HG03039 (cell line): ENCODE results near the gene ZNF831.

Experiments
- ATAC-seq: cut with Tn5 transposase; IDR thresholded peaks from one replicate; pipeline ENCODE4 v1.9.1; 2021; ENCODE audit warnings: mild to moderate bottlenecking, moderate library complexity; ENCODE audit not compliant: unreplicated experiment

Gene ZNF831

DNA sequence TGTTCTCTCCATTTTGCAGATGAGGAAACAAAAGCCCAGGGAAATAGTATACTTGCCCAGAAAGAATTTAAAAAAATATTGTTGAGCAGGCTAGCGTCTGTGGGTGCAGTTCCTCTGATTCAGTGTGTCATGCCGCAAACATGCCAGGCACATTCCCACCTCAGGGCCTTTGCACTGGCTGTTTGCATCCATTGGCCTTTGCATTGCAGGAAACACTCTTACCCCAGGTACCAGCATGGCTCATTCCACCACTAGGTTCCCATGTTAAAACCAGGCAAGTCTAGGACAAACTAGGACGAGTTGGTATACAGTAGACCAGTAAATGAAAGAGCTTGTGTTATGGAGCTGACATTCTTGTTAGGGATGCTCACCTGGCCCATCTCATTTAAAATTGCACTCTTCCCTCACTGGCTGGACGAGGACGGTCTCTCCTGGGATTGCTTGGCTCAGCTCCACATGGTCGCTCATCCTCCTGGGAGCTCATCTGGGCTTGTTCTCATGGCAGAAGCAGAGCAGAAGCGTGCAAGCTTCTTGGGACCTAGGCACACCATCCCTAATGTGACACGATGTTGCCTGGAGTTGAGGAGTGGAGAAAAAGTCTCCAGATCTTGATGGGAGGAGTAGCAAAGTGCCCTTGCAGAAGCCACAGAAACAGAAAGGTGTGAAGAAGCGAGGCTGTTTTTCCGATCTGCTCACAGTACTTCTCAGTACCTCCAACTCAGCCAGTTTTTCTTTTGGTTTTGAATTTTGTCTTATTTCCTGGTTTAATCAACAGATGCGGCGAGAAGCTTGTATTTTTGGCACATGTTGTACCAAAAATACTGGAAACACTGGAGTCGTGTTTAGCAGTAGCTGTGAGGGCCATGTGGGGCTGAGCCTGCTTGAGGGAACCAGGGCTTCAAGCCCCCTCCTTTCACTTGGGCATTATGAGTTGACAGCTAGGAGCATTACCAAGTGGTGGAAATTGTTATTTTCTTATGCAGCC is 13.9 kb downstream of the ZNF831 start:
- ATAC-seq = no peak

DNA sequence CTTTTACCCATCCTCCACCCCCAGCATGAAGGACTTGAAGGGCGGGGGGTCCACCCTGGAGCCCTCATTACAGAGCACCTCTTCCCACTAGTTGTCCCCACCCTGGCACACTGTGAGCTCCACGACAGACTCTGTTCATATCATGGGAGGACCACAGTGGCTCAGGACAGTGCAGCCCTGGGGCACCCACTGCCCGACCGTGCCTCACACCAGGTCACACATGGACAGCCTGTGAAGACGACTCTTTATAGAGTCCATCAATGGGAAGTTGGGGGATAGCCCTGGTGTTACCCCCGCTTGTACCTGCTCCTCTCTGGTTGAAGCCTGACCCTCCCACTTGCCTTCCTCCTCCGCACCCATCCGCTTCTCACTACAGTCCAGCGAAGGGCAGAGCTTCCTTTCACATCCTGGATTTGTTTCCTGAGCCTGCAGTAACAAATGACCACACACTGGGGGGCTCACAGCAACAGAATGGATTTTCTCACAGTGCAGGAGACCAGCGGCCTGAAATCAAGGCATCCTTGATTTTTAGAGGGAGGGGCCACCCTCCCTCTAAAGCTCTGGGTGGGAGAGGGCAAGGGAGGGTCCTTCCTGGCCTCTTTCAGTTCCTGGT is 15.5 kb downstream of the ZNF831 start:
- no peak for ATAC-seq

DNA sequence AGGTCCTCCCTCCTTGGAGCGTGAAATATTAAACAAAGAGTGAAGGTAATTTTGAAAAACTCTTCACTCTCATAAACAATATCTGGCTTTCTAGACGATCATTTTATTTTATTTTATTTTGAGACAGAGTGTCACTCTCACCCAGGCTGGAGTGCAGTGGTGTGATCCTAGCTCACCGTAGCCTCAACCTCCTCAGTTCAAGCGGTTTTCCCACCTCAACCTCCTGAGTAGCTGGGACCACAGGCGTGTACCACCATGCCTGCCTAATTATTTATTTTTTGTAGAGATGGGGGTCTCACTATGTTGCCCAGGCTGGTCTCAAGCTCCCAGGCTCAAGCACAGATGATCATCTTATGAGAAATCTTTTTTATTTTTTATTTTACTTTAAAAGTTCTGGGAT is 16.4 kb downstream of the ZNF831 start:
- ATAC-seq = no peak

DNA sequence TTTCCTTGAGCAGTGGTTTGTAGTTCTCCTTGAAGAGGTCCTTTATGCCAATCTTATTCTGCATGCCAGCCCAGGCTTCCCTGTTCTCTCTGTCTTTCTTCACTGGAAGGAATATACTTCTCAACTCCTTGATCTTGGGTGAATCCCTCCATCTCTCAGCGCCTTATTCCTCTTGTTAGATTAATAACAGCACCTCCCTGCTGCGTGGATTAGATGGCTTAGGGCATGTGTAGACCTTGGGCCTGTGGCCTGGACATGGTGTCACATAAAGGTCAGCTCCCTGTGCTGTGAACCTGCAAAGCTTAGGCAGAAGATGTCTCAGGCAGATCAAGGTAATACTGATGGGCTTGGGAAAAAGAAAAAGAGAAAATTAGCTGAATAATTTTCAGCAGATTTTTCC is 18.3 kb downstream of the ZNF831 start:
- no peak for ATAC-seq

DNA sequence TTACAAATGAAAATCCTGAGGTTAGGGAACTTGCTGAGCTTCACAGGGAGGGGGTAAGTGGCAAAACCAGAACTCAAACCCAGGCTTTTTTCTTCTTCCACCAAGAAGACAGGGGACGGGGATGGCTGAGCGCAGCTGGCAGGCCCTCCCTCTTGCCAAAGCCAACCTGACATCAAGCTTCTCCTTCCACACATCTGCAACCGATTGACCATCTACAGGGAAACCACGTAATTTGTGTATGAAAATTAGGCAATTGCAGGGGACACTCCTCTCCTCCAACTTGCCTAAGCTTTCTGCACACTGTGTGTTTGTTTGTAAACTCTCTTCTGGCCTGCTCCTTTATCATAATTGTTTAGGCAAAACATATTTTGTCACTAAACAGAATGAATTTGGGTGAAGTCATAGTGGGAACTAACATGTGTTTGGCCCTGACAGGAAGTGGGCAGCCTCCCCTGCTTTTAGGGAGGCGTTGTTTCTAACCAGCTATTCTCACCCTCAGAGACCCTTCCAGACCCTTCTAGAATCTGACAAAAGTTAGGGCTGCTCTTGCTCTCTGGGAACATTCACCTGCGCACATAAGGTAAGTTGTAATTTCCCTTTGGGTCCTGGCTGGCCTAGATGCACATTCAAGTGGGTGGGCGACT is 18.9 kb downstream of the ZNF831 start:
- no peak for ATAC-seq

DNA sequence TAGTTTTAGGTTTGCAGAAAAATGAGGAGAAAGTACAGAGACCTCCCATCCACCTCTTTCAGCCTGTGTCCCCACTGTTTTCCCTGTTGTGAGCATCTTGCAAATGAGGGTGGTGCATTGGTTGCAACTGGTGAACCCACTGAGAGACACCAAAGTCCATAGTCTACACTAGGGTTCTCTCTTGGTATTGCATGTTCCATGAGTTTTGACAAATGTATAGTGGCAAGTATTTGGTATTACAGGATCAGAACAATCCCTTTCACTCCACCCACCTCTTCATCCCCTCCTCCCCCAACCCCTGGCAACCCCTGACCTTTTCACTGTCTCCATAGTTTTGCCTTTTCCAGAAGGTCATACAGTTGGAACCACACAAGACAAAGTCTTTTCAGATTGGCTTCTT is 20.1 kb downstream of the ZNF831 start:
- no peak for ATAC-seq

DNA sequence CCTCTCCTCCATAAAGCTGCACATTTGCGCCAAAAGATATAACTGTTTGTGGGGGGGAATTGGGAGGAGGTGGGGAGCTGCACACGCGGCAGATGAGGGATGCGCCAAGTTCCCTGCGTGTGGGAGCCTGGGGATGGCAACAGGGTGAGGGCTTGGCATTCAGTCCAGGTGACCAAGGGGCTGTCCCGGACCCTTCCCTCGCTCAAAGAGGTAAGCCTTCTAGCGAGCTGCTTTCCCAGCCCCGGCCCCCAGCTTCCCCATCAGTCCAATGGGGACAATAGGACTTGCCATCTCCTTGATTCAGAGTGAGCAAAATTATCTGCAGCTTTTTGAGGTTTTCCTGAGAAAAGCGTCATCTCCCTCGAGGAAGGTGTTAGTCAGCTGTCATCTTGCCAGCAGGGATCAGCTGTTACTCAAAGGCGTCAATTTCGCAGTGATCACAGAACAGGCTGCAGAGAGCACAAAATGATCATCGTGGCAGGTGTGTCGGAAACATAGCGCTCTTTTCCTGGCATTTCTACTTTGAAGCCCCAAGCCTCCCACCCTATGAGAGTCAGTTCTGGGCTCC is 21.3 kb downstream of the ZNF831 start:
- ATAC-seq = no peak

DNA sequence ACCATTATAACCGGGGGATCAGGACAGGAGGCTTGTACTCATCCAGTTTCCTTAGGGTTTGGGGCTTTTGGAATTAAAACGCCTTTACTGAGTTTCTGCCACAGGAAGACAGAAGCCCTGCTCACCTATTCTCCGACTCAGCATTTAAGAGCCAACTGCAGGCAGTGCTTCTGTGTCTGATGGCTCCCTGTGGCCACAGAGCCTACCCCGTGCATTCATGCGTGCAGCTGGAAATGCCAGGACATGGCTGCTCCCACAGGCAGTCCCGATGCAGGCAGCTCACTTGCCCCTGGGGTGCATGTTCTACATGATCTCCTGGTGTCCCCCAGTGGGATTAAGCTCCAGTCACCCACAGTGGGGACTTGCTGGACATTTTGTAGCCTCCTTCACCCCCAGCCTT is 22.2 kb downstream of the ZNF831 start:
- ATAC-seq = no peak

DNA sequence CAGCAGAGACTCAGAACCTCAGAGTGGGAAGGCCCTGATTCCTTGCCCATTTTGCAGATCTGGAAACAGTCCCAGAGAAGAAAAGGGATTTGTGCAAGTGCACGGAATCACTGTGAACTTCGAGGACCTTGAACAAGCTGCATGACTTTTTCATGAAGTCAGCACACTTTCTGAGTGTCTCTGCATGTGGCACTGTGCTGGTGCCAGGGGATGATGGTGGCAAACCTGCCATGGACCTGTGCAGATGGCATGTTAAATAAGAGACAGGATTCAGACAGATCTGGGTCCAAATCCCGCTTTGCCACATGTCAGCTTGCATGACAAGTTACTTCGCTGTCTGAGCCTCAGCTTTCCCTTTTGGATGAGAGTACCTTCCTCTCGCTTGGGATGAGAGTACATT is 26.8 kb downstream of the ZNF831 start:
- ATAC-seq = no peak

DNA sequence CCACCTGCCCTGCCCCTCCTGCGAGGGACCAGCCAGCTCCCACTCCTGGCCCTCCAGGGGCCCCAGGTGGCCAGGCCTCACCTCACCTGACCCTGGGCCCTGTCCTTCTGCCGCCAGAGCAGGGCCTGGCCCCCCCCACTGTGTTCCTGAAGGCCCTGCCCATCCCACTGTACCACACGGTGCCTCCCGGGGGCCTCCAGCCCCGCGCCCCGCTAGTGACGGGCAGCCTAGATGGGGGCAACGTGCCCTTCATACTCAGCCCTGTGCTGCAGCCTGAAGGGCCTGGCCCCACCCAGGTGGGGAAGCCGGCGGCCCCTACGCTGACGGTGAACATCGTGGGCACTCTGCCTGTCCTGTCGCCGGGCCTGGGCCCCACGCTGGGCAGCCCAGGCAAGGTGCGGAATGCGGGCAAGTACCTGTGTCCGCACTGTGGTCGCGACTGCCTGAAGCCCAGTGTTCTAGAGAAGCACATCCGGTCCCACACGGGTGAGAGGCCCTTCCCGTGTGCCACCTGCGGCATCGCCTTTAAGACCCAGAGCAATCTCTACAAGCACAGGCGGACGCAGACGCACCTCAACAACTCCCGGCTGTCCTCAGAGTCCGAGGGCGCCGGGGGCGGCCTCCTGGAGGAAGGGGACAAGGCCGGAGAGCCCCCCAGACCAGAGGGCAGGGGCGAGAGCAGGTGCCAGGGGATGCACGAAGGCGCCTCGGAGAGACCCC is 27.6 kb downstream of the ZNF831 start:
- ATAC-seq = no peak

DNA sequence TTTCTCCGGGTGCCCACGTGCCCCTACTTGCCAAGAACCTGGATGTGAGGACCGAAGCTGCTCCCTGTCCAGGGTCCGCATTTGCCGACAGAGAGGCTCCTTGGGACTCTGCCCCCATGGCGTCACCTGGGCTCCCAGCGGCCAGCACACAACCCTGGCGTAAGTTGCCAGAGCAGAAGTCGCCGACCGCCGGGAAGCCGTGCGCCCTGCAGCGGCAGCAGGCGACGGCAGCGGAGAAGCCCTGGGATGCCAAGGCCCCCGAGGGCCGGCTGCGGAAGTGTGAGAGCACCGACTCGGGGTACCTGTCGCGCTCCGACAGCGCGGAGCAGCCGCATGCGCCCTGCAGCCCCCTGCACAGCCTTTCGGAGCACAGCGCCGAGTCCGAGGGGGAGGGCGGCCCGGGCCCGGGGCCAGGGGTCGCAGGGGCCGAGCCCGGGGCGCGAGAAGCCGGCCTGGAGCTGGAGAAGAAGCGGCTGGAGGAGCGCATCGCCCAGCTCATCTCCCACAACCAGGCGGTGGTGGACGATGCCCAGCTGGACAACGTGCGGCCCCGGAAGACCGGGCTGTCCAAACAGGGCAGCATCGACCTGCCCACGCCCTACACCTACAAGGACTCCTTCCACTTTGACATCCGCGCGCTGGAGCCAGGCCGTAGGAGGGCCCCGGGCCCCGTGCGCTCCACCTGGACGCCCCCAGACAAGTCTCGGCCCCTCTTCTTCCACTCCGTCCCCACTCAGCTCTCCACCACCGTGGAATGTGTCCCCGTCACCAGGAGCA is 28.3 kb downstream of the ZNF831 start:
- no peak for ATAC-seq

DNA sequence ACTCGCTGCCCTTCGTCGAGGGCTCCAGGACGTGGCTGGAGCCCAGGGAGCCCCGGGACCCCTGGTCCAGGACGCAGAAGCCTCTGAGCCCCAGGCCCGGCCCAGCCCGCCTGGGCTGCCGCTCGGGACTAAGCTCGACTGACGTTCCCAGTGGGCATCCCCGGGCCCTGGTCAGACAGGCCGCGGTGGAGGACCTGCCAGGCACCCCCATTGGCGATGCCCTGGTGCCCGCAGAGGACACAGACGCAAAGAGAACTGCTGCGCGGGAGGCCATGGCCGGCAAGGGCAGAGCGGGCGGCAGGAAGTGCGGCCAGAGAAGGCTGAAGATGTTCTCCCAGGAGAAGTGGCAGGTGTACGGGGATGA is 28.9 kb downstream of the ZNF831 start:
- no peak for ATAC-seq

DNA sequence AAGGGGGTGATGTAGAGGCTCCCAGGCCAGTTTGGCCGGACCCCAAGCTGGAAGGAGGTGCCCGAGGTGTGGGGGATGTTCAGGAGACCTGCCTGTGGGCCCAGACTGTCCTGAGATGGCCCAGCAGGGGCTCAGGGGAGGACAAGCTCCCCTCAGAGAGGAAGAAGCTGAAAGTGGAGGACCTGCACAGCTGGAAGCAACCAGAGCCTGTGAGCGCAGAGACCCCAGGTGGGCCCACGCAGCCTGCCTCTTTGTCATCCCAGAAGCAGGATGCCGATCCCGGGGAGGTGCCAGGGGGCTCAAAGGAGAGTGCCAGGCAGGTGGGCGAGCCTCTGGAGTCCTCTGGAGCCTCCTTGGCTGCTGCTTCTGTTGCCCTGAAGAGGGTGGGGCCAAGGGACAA is 29.7 kb downstream of the ZNF831 start:
- ATAC-seq = no peak

DNA sequence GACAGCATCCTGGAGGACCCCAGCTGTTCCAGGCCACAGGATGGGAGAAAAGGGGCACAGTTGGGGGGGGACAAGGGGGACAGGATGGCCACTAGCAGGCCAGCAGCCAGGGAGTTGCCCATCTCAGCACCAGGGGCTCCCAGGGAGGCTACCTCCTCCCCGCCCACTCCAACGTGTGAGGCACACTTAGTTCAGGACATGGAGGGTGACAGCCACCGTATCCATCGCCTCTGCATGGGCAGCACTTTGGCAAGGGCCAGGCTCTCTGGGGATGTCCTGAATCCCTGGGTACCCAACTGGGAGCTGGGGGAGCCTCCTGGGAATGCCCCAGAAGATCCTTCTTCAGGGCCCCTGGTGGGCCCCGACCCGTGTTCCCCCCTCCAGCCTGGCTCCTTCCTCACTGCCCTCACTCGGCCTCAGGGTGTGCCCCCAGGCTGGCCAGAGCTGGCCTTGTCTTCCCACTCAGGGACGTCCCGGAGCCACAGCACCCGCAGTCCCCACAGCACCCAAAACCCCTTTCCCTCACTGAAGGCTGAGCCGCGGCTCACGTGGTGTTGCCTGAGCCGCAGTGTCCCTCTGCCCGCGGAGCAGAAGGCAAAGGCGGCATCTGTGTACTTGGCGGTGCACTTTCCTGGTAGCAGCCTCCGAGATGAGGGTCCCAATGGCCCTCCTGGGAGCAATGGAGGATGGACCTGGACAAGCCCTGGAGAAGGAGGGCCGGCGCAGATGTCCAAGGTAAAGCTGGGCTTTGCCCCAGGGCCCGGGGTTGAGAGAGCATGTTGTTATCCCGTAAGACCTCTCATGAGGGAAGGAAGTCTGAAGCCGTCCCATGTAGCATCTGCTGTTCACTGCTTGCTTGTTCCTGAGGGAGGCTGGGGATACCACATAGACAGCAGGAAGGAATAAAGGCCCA is 30.7 kb downstream of the ZNF831 start:
- no peak for ATAC-seq

DNA sequence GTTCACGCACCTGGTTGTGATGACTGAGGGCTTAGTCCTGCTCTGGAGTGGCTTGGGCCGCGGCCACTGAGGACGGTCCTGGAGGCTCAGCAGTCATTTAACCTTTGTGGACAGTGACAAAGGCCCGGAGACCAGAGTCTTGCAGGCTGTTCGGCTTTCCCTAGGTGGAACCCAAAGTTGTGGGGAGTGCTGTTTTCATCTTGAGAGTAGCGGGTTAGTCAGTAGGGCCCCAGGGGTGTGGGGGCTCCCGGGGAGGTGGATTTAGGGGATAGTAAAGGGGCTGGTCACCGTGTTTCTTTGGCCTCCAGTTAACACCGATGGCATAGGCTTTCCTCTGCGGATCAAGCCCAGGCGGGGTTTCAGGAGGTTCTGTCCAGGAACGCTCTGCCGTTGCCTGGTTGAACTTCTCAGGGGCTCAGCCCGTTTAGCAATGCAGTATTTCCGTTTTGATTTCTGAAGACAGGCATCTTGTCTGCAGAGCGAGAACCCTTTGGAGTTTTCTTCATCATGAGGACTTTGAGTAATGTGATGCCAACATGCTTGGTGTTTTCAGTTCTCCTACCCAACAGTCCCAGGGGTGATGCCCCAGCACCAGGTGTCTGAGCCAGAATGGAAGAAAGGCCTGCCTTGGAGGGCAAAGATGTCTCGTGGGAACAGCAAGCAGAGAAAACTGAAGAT is 31.8 kb downstream of the ZNF831 start:
- no peak for ATAC-seq

DNA sequence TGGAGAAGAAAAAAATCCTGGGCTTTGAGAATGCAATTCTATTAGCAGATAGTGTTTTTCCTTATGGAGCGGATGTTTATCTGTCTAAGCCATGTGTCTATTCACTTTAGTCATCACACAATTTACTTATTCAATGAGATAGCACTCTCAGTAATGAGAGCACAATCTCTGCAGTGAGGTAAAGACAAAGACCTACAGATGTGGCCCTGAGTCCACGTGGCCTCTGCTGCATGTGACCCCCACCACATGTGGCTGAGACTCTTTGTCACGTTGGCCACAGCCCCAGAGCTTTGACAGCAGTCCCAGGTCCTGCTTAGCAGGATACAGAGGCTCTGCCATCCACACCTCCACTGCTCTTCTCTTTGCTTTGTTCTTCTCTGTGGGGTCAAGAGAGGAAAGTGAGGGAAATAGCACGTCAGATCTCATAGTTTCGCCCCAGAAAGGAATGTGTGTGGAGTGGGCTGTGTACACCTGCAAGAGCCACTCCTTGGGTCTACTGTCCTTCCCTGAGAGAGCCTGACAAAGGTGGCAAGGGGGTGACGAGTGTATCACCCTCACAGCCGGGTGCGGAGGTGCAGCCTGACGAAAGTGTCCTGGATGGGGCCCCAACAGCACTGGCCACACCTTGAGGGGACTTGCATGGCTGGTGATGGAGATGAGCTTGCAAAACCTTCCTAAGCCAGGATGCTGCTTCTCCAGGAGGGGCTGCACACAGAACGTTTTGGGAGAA is 40.7 kb downstream of the ZNF831 start:
- ATAC-seq = no peak

DNA sequence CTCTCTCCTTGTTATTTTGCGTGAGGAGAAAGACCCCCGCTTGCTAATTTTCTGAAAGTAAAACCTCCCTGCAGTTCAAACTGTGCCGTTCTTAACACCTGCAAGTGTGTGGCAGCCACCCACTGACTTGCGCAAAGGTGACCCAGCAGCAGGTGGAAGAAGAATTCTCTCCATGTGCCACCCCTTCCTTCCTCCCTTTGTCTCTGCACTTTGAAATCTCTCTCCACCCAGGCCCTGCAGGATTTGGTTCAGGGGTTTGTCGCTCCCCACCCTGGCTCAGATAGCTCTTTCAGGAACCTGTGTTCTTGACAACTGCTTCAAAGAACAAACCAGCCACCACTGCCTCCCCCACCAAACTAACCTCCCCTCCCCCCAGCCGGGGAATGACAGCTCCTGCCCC is 41.4 kb downstream of the ZNF831 start:
- ATAC-seq = no peak

DNA sequence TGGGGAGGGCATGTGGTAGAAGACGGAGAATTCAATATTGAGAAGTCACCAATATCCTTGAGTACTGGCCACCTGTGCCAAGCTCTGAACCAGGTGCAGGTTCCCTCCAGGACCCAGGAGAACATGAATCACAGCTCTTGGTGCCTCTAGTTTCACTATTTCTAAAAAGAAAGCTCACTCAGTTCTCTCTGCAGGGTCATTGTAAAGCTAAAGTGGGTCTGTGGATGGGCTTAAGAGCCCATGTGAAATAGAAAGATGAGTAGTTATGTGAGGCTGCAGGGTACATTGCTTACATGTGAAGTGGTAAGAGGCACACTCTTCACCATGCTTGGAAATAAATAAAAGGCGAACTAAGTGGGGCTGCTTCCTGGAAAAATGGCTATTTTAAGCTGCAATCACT is 43.6 kb downstream of the ZNF831 start:
- ATAC-seq = no peak
